HG03108 (cell line): ENCODE results near the gene AAR2.

ENCODE experiments used
- ATAC-seq: cut with Tn5 transposase; IDR thresholded peaks from one replicate; pipeline ENCODE4 v1.9.1; 2021; ENCODE audit warnings: moderate library complexity; ENCODE audit not compliant: unreplicated experiment

The AAR2 gene

GRCh38 chr20:36275441-36276189 lies 39.3 kb downstream of the AAR2 start:
- ATAC-seq, result no peak

- no peak for ATAC-seq
These were observed 41.3 kb downstream of the AAR2 start for GRCh38 chr20:36277546-36277945.

GRCh38 chr20:36279362-36279761 lies 43.1 kb downstream of the AAR2 start:
- ATAC-seq, result no peak

- no peak for ATAC-seq
These were observed 43.5 kb downstream of the AAR2 start for GRCh38 chr20:36279776-36280175.

- ATAC-seq, result no peak
These were observed 45.6 kb downstream of the AAR2 start for GRCh38 chr20:36281785-36282380.

- ATAC-seq, result no peak
These were observed 48.5 kb downstream of the AAR2 start for GRCh38 chr20:36284751-36285150.

GRCh38 chr20:36285746-36286447 lies 49.6 kb downstream of the AAR2 start:
- ATAC-seq, result no peak

- no peak for ATAC-seq
These were observed 61.4 kb downstream of the AAR2 start for GRCh38 chr20:36297656-36298055.

- no peak for ATAC-seq
These were observed 61.8 kb downstream of the AAR2 start for GRCh38 chr20:36298061-36298460.

GRCh38 chr20:36298795-36299339 lies 62.6 kb downstream of the AAR2 start:
- ATAC-seq, result no peak

- ATAC-seq, result no peak
These were observed 63.2 kb downstream of the AAR2 start for GRCh38 chr20:36299459-36299858.

- ATAC-seq, result no peak
These were observed 65.3 kb downstream of the AAR2 start for GRCh38 chr20:36301359-36302119.

- no peak for ATAC-seq
These were observed 66.8 kb downstream of the AAR2 start for GRCh38 chr20:36303020-36303595.

GRCh38 chr20:36303831-36304230 lies 67.6 kb downstream of the AAR2 start:
- ATAC-seq, result no peak

GRCh38 chr20:36304786-36305495 lies 68.7 kb downstream of the AAR2 start:
- no peak for ATAC-seq

- ATAC-seq, result no peak
These were observed 69.6 kb downstream of the AAR2 start, which contains the start of gene DLGAP4 for GRCh38 chr20:36305602-36306551. Gene DLGAP4 (plus strand): TSS chr20:36306339. CDS start chr20:36431718, 125,379 bp downstream.
